OCI-LY7 (cell line): ENCODE results near the gene IDH2.

Experiments used
- EZH2phosphoT487 ChIP-seq: fragments of 200-600 bp; sonication (generic); IDR thresholded peaks from 2 replicates; pipeline ENCODE4 v1.6.1; 2018; ENCODE audit warnings: low read depth, borderline replicate concordance, mild to moderate bottlenecking, mixed run types, antibody characterized with exemption, low read length, moderate library complexity, mixed read lengths
- TF ChIP-seq, protein P1 (sequence below): fragments of 200-600 bp; sonication (generic); conservative IDR thresholded peaks from 2 replicates; pipeline ENCODE4 v1.5.1; 2014; ENCODE audit warnings: mild to moderate bottlenecking, antibody characterized with exemption, low read length, moderate library complexity, mixed read lengths

DNA sequence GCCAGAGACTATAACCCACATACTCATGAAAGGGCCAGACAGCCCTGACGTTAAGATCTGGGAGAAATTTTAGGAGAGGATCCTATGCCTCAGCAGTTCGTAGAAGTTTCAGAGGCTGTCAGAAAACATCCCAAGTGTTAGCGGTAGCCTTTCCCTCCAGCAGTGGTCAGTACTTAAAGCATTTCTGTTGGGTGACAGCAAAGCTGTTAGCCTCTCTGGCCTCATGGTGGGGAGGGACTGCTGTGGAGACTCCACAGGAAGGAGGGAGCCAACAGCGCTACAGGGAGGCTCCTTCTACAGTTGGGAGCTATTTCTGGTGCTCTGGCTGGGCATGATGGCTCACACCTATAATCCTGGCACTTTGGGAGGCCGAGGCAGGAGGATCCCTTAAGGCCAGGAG, 27.4 kb downstream of the IDH2 start:
- TF ChIP-seq, protein P1, sequence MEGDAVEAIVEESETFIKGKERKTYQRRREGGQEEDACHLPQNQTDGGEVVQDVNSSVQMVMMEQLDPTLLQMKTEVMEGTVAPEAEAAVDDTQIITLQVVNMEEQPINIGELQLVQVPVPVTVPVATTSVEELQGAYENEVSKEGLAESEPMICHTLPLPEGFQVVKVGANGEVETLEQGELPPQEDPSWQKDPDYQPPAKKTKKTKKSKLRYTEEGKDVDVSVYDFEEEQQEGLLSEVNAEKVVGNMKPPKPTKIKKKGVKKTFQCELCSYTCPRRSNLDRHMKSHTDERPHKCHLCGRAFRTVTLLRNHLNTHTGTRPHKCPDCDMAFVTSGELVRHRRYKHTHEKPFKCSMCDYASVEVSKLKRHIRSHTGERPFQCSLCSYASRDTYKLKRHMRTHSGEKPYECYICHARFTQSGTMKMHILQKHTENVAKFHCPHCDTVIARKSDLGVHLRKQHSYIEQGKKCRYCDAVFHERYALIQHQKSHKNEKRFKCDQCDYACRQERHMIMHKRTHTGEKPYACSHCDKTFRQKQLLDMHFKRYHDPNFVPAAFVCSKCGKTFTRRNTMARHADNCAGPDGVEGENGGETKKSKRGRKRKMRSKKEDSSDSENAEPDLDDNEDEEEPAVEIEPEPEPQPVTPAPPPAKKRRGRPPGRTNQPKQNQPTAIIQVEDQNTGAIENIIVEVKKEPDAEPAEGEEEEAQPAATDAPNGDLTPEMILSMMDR: no peak
- TF ChIP-seq EZH2phosphoT487: no peak
